ENCODE data around the gene ATP6V1A. TPM values are rescaled to one million over a fixed set of nuclear protein-coding genes. Genes with fewer than 3 reads are reported as not detected.

ATP6V1A gene
- total RNA-seq, 2 donors from 2014 or later = 30.7 to 31.3 TPM

- H3K4me3 Mint-ChIP-seq = no peak overlapping the region
- no peak overlapping the region for H3K27ac Mint-ChIP-seq
- H3K9me3 Mint-ChIP-seq = no peaks in the 10 kb centered on the region
- no peaks in the 10 kb centered on the region for H3K27me3 Mint-ChIP-seq (ENCODE audit: low read depth)
- peaks cover 0 to 7% of the 10 kb centered on the region in 2 donors for H3K36me3 Mint-ChIP-seq (ENCODE audit: insufficient read depth in 2 of 2)
- peaks cover 17% of the 10 kb centered on the region for H3K4me1 Mint-ChIP-seq (ENCODE audit: low read depth)
- DNase-seq = no peak
- no peak for ATAC-seq (replicated peaks in 1 of 2)
Observed at GRCh38 chr3:113730550-113730949, 16.3 kb upstream of the ATP6V1A start.

GRCh38 chr3:113731694-113732093, 15.1 kb upstream of the ATP6V1A start:
- no peak overlapping the region for H3K4me3 Mint-ChIP-seq
- no peak for DNase-seq
- H3K9me3 Mint-ChIP-seq = no peaks in the 10 kb centered on the region
- no peak overlapping the region for H3K27ac Mint-ChIP-seq
- peaks cover 22% of the 10 kb centered on the region for H3K4me1 Mint-ChIP-seq (ENCODE audit: low read depth)
- no peak for ATAC-seq (replicated peaks in 1 of 2)
- no peaks in the 10 kb centered on the region for H3K27me3 Mint-ChIP-seq (ENCODE audit: low read depth)
- H3K36me3 Mint-ChIP-seq (ENCODE audit: insufficient read depth in 2 of 2) = peaks cover 0 to 7% of the 10 kb centered on the region in 2 donors

DNA sequence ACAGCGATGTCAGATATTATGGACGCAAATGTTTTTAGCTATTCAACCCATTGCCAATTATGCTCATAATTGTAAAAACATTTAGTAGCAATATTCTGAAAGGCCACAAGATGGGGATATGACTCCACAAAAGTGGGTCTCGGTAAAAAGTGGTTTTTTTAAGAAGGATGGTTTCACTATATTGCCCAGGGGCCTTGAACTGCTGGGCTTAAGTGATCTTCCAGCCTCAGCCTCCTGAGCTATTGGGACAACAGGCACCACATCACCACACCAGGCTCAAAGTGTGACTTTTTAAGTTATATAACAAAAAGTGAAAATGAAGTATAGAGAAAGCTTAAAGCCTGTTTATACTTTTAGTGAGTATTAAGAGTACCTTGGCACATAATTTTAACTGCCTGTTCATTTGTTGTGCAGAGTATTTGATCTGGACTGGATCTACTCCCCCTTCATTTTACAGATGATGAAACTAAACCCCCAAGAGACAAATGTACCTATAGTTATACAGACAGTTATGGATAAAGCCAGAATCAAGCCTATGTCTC, 10.2 kb upstream of the ATP6V1A start:
- H3K4me1 Mint-ChIP-seq (ENCODE audit: low read depth) = peaks cover 62% of the 10 kb centered on the region
- H3K4me3 Mint-ChIP-seq = peak overlapping the region in 1 of 2 donors; percentile 44
- H3K27ac Mint-ChIP-seq = peak overlapping the region; percentile 70
- DNase-seq = peak; percentile 14 to 35
- ATAC-seq (replicated peaks in 1 of 2) = peak; percentile 82
- no peaks in the 10 kb centered on the region for H3K9me3 Mint-ChIP-seq
- H3K27me3 Mint-ChIP-seq (ENCODE audit: low read depth) = no peaks in the 10 kb centered on the region
- H3K36me3 Mint-ChIP-seq (ENCODE audit: insufficient read depth in 2 of 2) = peaks cover 0 to 10% of the 10 kb centered on the region in 2 donors

DNA sequence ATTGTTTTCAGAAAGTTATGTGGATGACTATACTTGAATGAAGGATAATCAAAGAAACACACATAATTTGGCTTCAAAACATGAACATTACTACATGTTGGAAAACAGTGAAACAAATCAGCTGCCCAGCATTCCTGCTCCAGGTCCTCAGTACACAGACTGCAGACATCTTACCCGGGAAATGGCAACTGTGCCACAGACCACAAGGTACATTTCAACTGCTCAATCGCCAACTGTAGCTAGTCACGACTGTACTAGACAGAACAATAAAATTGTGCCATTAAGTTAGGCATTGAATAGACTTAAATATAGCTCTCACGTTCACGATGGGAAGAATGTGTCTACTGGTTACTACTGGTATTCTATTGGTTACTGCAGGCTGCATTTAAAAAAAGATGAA, 5.7 kb upstream of the ATP6V1A start:
- Mint-ChIP-seq H3K4me3 (peak overlapping the region; percentile 25 to 73), H3K36me3 (ENCODE audit: insufficient read depth in 2 of 2) (peaks cover 7 to 17% of the 10 kb centered on the region in 2 donors), H3K27me3 (ENCODE audit: low read depth) (no peaks in the 10 kb centered on the region), H3K9me3 (no peaks in the 10 kb centered on the region), H3K27ac (peak overlapping the region; percentile 79), H3K4me1 (ENCODE audit: low read depth) (peaks cover 79% of the 10 kb centered on the region)
- ATAC-seq (replicated peaks in 1 of 2) (no peak), DNase-seq (no peak)

- Mint-ChIP-seq H3K27me3 (ENCODE audit: low read depth) (no peaks in the 10 kb centered on the region), H3K4me3 (peak overlapping the region; percentile 38 to 98), H3K36me3 (ENCODE audit: insufficient read depth in 2 of 2) (peaks cover 9 to 19% of the 10 kb centered on the region in 2 donors), H3K9me3 (no peaks in the 10 kb centered on the region), H3K27ac (peak overlapping the region; percentile 81), H3K4me1 (ENCODE audit: low read depth) (peaks cover 74% of the 10 kb centered on the region)
- no peak for ATAC-seq (replicated peaks in 1 of 2)
- no peak for DNase-seq
Observed at GRCh38 chr3:113741620-113742019, 5.2 kb upstream of the ATP6V1A start.

GRCh38 chr3:113743006-113743630, 3.7 kb upstream of the ATP6V1A start:
- H3K36me3 Mint-ChIP-seq (ENCODE audit: insufficient read depth in 2 of 2) = peaks cover 9 to 19% of the 10 kb centered on the region in 2 donors
- H3K4me1 Mint-ChIP-seq (ENCODE audit: low read depth) = peaks cover 68% of the 10 kb centered on the region
- no peaks in the 10 kb centered on the region for H3K27me3 Mint-ChIP-seq (ENCODE audit: low read depth)
- no peak for ATAC-seq (replicated peaks in 1 of 2)
- H3K4me3 Mint-ChIP-seq = peak overlapping the region; percentile 95 to 98
- peak overlapping the region; percentile 100 for H3K27ac Mint-ChIP-seq
- no peaks in the 10 kb centered on the region for H3K9me3 Mint-ChIP-seq
- no peak for DNase-seq

- peak; percentile 79 to 86 for DNase-seq
- ATAC-seq (replicated peaks in 1 of 2) = peak; percentile 70 to 72
- Mint-ChIP-seq H3K27me3 (ENCODE audit: low read depth) (no peaks in the 10 kb centered on the region), H3K36me3 (ENCODE audit: insufficient read depth in 2 of 2) (peaks cover 9 to 18% of the 10 kb centered on the region in 2 donors), H3K4me3 (peak overlapping the region; percentile 95 to 98), H3K4me1 (ENCODE audit: low read depth) (peaks cover 76% of the 10 kb centered on the region), H3K27ac (peak overlapping the region; percentile 100), H3K9me3 (no peaks in the 10 kb centered on the region)
Observed at GRCh38 chr3:113744941-113745755, 1.7 kb upstream of the ATP6V1A start.

DNA sequence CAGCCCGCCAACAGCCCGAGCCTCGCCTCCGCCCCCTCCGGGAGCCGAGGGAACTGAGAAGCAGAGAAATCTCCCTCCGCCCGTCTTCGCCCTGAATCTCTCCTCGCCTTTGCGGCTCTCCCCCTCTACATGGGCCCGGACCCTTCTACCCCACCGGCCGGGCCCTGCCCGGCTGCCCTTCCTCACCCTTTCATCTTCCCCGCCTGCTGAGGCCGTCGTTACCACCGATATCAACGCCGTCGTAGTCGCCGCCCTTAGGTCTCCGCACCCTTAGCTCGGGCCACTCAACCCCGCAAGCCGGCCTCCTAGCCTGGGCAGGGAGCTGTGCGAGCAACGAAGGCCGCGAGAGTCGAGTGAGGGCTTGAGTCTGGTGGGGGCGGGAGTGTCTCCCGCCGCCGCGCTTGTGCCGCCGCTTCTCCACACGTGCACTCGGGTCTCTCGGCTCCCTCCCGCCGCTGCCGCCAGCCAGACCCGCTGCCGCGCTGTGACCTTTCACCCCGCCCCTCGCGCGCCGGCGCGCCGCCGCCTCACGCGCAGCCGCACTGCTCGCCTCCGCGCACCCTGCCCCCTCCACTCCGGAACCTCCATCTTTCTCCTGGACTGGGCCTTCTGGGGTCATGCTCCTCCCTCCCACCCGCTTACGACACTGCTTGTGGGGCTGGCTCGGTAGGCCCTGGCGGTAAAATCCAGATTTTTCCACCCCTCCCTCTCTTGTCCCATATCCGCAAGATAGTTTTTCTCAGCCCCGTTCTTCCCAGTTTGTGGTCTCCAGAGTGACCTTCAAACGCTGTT, 883 bp upstream of the ATP6V1A start, which contains the start of gene NAA50:
Gene NAA50, minus strand, starts transcription at position 494 of the 792 bp plus-strand sequence. Its CDS starts 300 bp downstream, at position 194.
- ATAC-seq (replicated peaks in 1 of 2) (peak; percentile 74 to 76), DNase-seq (peak; percentile 91 to 94)
- H3K27ac Mint-ChIP-seq = peak within 1 kb of the TSS; percentile 100
- H3K36me3 Mint-ChIP-seq (ENCODE audit: insufficient read depth in 2 of 2) = peaks cover 9 to 16% of the 10 kb centered on the region in 2 donors
- H3K4me1 Mint-ChIP-seq (ENCODE audit: low read depth) = peaks cover 71% of the 10 kb centered on the region
- H3K27me3 Mint-ChIP-seq (ENCODE audit: low read depth) = no peaks in the 10 kb centered on the region
- H3K4me3 Mint-ChIP-seq = peak within 1 kb of the TSS; percentile 95 to 98
- no peaks in the 10 kb centered on the region for H3K9me3 Mint-ChIP-seq

DNA sequence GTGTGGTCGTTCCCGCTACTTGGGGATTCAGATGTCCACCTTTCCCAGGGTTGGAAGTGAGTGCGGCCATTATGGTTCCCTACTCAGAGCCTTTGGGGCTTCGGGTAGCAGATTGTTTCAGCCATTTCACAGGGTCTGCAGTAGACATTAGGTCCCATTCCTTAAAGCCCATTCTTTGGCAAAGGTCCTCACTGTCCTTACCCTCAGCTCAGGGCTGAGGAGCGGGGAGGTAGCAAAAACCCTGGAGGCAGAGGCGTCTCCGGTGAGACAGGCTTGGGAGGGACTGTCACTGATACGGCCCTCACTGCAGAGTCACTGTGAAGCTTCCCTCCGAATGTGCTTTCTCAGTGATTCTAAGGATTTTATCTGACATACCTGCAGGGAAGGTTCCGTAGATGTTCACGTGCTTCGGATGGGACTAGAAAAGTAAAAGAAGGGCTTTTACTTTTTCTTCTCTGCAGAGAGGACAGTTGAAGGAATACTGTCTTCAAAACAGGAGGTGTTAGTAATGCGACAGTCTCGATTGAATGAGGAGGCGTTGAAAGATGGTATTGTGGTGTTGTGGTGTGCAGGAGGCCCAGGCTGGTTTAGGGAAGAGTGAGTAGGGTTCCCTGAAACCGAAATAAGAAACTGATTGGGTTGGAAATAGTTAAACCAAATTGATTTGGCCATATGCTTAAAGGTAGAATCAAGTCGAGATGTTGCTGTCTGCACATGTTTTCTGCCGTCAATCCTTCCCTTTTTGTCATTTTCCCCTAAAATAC, 630 bp downstream of the ATP6V1A start:
- H3K4me3 Mint-ChIP-seq = peak overlapping the region; percentile 95 to 98
- H3K4me1 Mint-ChIP-seq (ENCODE audit: low read depth) = peaks cover 56% of the 10 kb centered on the region
- peaks cover 9 to 12% of the 10 kb centered on the region in 2 donors for H3K36me3 Mint-ChIP-seq (ENCODE audit: insufficient read depth in 2 of 2)
- ATAC-seq (replicated peaks in 1 of 2) (peak; percentile 13 to 33), DNase-seq (peak; percentile 39 to 65)
- no peaks in the 10 kb centered on the region for H3K27me3 Mint-ChIP-seq (ENCODE audit: low read depth)
- H3K9me3 Mint-ChIP-seq = no peaks in the 10 kb centered on the region
- peak overlapping the region; percentile 54 for H3K27ac Mint-ChIP-seq

GRCh38 chr3:113751141-113751540, 4.3 kb downstream of the ATP6V1A start:
- Mint-ChIP-seq H3K4me1 (ENCODE audit: low read depth) (peaks cover 31% of the 10 kb centered on the region), H3K4me3 (no peak overlapping the region), H3K27me3 (ENCODE audit: low read depth) (no peaks in the 10 kb centered on the region), H3K36me3 (ENCODE audit: insufficient read depth in 2 of 2) (peaks cover 2% of the 10 kb centered on the region in 2 donors), H3K27ac (no peak overlapping the region), H3K9me3 (no peaks in the 10 kb centered on the region)
- no peak for ATAC-seq (replicated peaks in 1 of 2)
- DNase-seq = no peak

DNA sequence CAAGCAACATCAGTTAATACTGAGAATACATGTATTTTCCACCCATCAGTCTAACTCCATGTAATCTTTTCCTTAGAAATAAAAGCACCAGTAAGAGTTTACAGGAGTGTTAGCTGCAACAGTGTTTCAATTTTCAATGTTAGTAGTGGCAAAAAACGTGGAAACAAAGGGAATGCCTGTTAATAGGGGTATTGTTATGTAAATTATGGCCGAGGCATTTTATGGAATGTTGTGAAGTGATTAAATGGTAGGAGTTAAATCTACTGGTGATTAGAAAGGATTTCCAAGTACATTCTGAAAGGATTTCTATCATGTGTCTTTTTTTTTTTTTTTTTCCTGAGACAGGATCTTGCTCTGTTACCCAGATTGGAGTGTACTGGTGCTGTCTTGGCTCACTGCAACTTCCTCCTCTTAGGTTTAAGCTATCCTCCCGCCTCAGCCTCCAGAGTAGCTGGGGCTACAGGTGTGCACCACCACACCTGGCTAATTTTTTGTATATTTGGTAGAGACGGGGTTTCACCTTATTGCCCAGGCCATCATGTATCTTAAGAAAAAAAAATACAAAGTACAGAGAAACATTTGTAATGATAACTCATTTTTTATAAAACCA, 6.6 kb downstream of the ATP6V1A start:
- no peak overlapping the region for H3K4me3 Mint-ChIP-seq
- H3K9me3 Mint-ChIP-seq = peaks cover 0 to 3% of the 10 kb centered on the region in 2 donors
- peaks cover 3% of the 10 kb centered on the region in 2 donors for H3K36me3 Mint-ChIP-seq (ENCODE audit: insufficient read depth in 2 of 2)
- H3K27ac Mint-ChIP-seq = no peak overlapping the region
- ATAC-seq (replicated peaks in 1 of 2) = no peak
- H3K27me3 Mint-ChIP-seq (ENCODE audit: low read depth) = no peaks in the 10 kb centered on the region
- DNase-seq = no peak
- H3K4me1 Mint-ChIP-seq (ENCODE audit: low read depth) = peaks cover 19% of the 10 kb centered on the region

All from activated T-cell treated with anti-CD3 and anti-CD28 coated beads, Interleukin-2, amount 50 U/mL, for 72 hours (primary cell).